ENCODE measurements around the gene BEST1. TPM values are rescaled to one million over a fixed set of nuclear protein-coding genes. Genes with fewer than 3 reads are reported as not detected.

The BEST1 gene
- total and polyA plus RNA-seq, 2 experiments from 2014 or later = 0.27 to 0.34 TPM

- Histone ChIP-seq H3K4me3 (no peak overlapping the region), H3K27me3 (no peaks in the 10 kb centered on the region), H3K9me3 (ENCODE audit: low read depth) (no peaks in the 10 kb centered on the region), H3K4me1 (ENCODE audit: low read depth) (peaks cover 15% of the 10 kb centered on the region), H3K36me3 (no peaks in the 10 kb centered on the region), H3K27ac (no peak overlapping the region)
- TF ChIP-seq, protein P1, sequence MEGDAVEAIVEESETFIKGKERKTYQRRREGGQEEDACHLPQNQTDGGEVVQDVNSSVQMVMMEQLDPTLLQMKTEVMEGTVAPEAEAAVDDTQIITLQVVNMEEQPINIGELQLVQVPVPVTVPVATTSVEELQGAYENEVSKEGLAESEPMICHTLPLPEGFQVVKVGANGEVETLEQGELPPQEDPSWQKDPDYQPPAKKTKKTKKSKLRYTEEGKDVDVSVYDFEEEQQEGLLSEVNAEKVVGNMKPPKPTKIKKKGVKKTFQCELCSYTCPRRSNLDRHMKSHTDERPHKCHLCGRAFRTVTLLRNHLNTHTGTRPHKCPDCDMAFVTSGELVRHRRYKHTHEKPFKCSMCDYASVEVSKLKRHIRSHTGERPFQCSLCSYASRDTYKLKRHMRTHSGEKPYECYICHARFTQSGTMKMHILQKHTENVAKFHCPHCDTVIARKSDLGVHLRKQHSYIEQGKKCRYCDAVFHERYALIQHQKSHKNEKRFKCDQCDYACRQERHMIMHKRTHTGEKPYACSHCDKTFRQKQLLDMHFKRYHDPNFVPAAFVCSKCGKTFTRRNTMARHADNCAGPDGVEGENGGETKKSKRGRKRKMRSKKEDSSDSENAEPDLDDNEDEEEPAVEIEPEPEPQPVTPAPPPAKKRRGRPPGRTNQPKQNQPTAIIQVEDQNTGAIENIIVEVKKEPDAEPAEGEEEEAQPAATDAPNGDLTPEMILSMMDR (IDR thresholded peaks at IDR 0.05; ENCODE audit: low read depth, low read length) = no peak
- no peak for DNase-seq (ENCODE audit: low read depth in 1 of 2, low spot score in 1 of 2)
Observed at GRCh38 chr11:61905067-61905696, 45.0 kb upstream of the BEST1 start.

GRCh38 chr11:61905801-61906521 is 44.2 kb upstream of the BEST1 start:
- no peak for DNase-seq (ENCODE audit: low read depth in 1 of 2, low spot score in 1 of 2)
- H3K27ac ChIP-seq = no peak overlapping the region
- TF ChIP-seq, protein P1 (IDR thresholded peaks at IDR 0.05; ENCODE audit: low read depth, low read length) = no peak
- no peaks in the 10 kb centered on the region for H3K27me3 ChIP-seq
- H3K9me3 ChIP-seq (ENCODE audit: low read depth) = no peaks in the 10 kb centered on the region
- H3K4me3 ChIP-seq = no peak overlapping the region
- H3K4me1 ChIP-seq (ENCODE audit: low read depth) = peaks cover 15% of the 10 kb centered on the region
- H3K36me3 ChIP-seq = no peaks in the 10 kb centered on the region

- TF ChIP-seq, protein P1 (IDR thresholded peaks at IDR 0.05; ENCODE audit: low read depth, low read length) = no peak
- Histone ChIP-seq H3K27ac (no peak overlapping the region), H3K4me3 (no peak overlapping the region), H3K9me3 (ENCODE audit: low read depth) (no peaks in the 10 kb centered on the region), H3K27me3 (no peaks in the 10 kb centered on the region), H3K36me3 (no peaks in the 10 kb centered on the region), H3K4me1 (ENCODE audit: low read depth) (peaks cover 15% of the 10 kb centered on the region)
- no peak for DNase-seq (ENCODE audit: low read depth in 1 of 2, low spot score in 1 of 2)
Observed at GRCh38 chr11:61906522-61906909, 43.6 kb upstream of the BEST1 start.

DNA sequence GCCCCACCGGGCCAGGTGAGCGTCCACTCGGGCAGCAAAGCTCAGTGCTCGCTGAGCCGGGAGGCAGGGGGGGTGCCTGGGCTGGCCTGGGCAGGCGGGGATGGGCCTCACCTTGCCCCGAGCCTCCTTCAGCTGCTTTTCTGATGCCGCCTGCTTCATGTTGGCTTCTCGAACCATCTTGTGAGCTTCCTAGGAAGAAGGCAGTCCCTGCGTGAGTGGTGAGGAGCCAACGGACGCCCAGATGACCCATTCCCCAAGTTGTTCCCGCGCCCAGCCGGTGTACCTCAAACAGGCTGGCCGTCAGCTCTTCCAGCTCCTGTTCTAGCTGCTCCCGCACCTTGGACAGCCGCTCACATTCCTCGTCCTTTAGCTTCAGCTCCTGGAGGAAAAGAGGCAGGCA is 42.9 kb upstream of the BEST1 start:
- Histone ChIP-seq H3K27ac (peak overlapping the region; percentile 40), H3K27me3 (no peaks in the 10 kb centered on the region), H3K4me1 (ENCODE audit: low read depth) (peaks cover 15% of the 10 kb centered on the region), H3K36me3 (no peaks in the 10 kb centered on the region), H3K4me3 (no peak overlapping the region), H3K9me3 (ENCODE audit: low read depth) (no peaks in the 10 kb centered on the region)
- TF ChIP-seq, protein P1 (IDR thresholded peaks at IDR 0.05; ENCODE audit: low read depth, low read length) = no peak
- no peak for DNase-seq (ENCODE audit: low read depth in 1 of 2, low spot score in 1 of 2)

GRCh38 chr11:61907871-61908729 is 42.1 kb upstream of the BEST1 start:
- H3K9me3 ChIP-seq (ENCODE audit: low read depth) = no peaks in the 10 kb centered on the region
- no peaks in the 10 kb centered on the region for H3K27me3 ChIP-seq
- peaks cover 15% of the 10 kb centered on the region for H3K4me1 ChIP-seq (ENCODE audit: low read depth)
- peak overlapping the region; percentile 83 for H3K27ac ChIP-seq
- DNase-seq (ENCODE audit: low read depth in 1 of 2, low spot score in 1 of 2) = no peak
- TF ChIP-seq, protein P1 (IDR thresholded peaks at IDR 0.05; ENCODE audit: low read depth, low read length) = no peak
- H3K4me3 ChIP-seq = no peak overlapping the region
- no peaks in the 10 kb centered on the region for H3K36me3 ChIP-seq

Data from cardiac muscle cell (in vitro differentiated cells and primary cell).